ENCODE data around the gene DUS4L. TPM values are rescaled to one million over a fixed set of nuclear protein-coding genes. Genes with fewer than 3 reads are reported as not detected.
A peak's percentile ranks its signal among the peaks of the same experiment; 100 is the strongest.

Gene DUS4L
- total RNA-seq, 4 donors from 2014 or later: 2.7 to 8.0 (median 7.2) TPM

DNA sequence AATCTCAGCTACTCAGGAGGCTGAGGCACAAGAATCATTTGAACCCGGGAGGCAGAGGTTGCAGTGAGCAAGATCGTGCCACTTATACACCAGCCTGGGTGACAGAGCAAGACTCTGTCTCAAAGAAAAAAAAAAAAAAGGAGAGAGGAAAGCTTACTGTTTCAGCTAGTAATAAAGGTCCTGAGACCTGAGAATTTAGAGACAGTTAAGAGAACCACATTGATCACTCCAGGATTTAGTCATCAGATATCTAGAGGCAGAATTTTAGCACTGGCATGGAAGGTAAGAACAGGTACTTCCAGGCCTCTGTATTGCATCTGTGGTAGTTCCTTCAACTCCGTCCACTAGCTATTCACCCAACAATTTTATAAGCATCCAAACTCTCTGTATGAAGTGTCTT lies 7.9 kb upstream of the DUS4L start:
- no peak for DNase-seq
- no peak for TF ChIP-seq POLR2A (IDR thresholded peaks at IDR 0.05)
- TF ChIP-seq, protein P1, sequence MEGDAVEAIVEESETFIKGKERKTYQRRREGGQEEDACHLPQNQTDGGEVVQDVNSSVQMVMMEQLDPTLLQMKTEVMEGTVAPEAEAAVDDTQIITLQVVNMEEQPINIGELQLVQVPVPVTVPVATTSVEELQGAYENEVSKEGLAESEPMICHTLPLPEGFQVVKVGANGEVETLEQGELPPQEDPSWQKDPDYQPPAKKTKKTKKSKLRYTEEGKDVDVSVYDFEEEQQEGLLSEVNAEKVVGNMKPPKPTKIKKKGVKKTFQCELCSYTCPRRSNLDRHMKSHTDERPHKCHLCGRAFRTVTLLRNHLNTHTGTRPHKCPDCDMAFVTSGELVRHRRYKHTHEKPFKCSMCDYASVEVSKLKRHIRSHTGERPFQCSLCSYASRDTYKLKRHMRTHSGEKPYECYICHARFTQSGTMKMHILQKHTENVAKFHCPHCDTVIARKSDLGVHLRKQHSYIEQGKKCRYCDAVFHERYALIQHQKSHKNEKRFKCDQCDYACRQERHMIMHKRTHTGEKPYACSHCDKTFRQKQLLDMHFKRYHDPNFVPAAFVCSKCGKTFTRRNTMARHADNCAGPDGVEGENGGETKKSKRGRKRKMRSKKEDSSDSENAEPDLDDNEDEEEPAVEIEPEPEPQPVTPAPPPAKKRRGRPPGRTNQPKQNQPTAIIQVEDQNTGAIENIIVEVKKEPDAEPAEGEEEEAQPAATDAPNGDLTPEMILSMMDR (IDR thresholded peaks at IDR 0.05): no peak
- H3K4me3 ChIP-seq: no peak overlapping the region
- 92 to 97% methylated on average over 3 of the region's 3 CpGs for WGBS, 2 donors
- H3K27me3 ChIP-seq: no peaks in the 10 kb centered on the region
- intact Hi-C loops (cut with DNase I): no loop called here
- peaks cover 0 to 57% (median 0%) of the 10 kb centered on the region in 3 donors for H3K36me3 ChIP-seq
- no peaks in the 10 kb centered on the region for H3K9me3 ChIP-seq
- H3K4me1 ChIP-seq: peaks cover 0 to 19% (median 1%) of the 10 kb centered on the region in 3 donors
- no peak overlapping the region for H3K27ac ChIP-seq

DNA sequence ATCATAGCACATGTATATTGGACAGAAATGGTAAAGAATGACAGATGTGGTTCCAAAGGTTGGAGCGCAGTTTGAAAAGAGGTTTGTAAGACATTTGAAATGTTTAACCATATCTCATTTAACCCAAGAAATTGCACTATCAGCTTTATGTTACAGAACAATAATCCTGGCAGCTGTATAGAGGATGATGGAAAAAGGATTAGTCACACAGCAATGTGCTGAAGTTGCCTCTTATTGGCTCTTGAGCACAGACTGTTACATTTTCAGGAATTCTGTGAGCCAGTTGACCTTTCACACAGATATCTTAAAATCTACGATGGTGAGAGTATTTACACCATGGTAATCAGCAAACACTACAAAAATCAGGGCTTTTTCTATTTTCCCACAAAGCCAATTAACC lies 3.9 kb upstream of the DUS4L start:
- 46 to 57% methylated on average over 2 of the region's 2 CpGs for WGBS, 2 donors
- H3K27ac ChIP-seq: peak overlapping the region in 1 of 4 donors; percentile 3

DNA sequence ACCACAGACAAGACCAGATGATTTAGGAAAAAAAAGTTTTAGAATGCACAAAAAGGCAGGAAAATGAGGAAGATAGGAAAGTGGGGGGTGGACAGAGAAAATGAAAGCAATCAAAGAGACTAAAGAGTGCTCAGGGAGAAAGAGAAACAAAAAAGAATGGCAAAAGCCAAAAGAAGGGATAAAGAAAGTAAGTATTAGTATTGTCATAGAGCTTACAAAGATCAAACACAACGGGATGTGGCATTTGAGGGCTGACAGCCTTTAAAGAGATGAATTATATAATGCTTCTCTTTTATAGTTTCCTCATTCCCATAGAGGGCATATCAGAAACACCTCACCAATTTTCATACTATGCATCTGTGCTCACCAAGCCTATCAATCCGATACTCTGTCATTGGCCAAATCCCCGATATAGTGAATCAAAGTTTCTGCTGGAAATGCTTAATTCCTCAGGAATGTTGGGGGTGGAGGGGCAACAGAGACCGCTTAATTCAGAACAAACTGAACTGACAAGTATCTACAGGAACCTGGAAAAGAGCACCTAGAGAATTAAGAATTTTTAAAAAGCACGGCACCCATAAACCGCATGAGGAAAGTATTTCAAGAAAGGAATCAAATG lies 2.8 kb upstream of the DUS4L start:
- WGBS, 2 donors: 38 to 48% methylated on average over 6 of the region's 6 CpGs
- intact Hi-C loops (cut with DNase I): no loop called here
- Histone ChIP-seq H3K4me1 (peaks cover 5 to 58% (median 29%) of the 10 kb centered on the region in 3 donors), H3K36me3 (peaks cover 0 to 19% (median 0%) of the 10 kb centered on the region in 3 donors), H3K27ac (peak overlapping the region in 2 of 4 donors; percentile 25 to 54), H3K27me3 (no peaks in the 10 kb centered on the region), H3K4me3 (peak overlapping the region in 1 of 4 donors; percentile 14), H3K9me3 (no peaks in the 10 kb centered on the region)
- DNase-seq: no peak
- TF ChIP-seq POLR2A (IDR thresholded peaks at IDR 0.05): no peak
- TF ChIP-seq, protein P1 (IDR thresholded peaks at IDR 0.05): no peak

More for the DNA sequence above, 3.9 kb upstream of the DUS4L start:
- no peaks in the 10 kb centered on the region for H3K9me3 ChIP-seq
- DNase-seq: no peak
- TF ChIP-seq, protein P1 (IDR thresholded peaks at IDR 0.05): no peak
- no peak for TF ChIP-seq POLR2A (IDR thresholded peaks at IDR 0.05)
- no peak overlapping the region for H3K4me3 ChIP-seq
- peaks cover 0 to 29% (median 0%) of the 10 kb centered on the region in 3 donors for H3K36me3 ChIP-seq
- H3K27me3 ChIP-seq: no peaks in the 10 kb centered on the region
- intact Hi-C loops (cut with DNase I): no loop called here
- peaks cover 5 to 50% (median 28%) of the 10 kb centered on the region in 3 donors for H3K4me1 ChIP-seq

DNA sequence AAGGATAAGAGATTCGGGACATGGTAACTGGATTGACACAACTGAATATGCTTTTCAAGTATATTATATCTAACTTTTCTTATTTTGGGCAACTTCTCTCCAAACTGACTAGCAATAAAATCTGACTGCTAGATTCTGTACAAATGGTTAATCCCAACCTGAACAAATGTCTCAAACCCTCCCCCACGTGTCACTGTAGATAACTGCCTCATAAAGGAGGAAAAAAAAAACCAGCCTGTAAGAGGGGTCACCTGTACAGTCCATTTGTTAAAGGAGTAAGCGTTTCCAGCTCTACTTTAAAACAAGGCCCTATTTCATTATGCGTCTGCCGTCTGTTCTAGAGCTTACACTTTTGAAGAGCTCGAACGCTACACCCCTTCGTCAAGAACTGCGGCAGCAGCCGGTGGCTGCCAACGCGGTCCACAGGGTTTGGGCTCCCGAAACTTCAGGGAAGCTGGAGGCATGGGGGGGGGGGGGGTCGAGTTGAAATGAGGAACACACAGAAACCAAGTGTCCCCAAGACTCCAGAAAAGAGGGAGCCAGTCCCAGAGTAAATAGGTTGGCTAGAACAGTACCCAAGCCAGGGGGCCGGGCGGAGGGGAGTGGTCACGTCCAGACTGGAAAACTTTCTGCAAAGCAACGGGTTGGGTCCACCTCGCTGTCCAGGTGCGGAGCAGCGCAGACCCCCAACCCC lies 543 bp upstream of the DUS4L start:
- intact Hi-C loops (cut with DNase I): no loop called here
- Histone ChIP-seq H3K27me3 (no peaks in the 10 kb centered on the region), H3K4me3 (peak overlapping the region; percentile 80 to 98 (median 88)), H3K36me3 (no peaks in the 10 kb centered on the region), H3K4me1 (peaks cover 5 to 58% (median 29%) of the 10 kb centered on the region in 3 donors), H3K9me3 (no peaks in the 10 kb centered on the region), H3K27ac (peak overlapping the region; percentile 94 to 98 (median 96))
- WGBS, 2 donors: 3 to 8% methylated on average over 8 to 11 of the region's 21 CpGs
- TF ChIP-seq, protein P1 (IDR thresholded peaks at IDR 0.05): no peak
- TF ChIP-seq POLR2A (IDR thresholded peaks at IDR 0.05): no peak
- DNase-seq: no peak
